Measurements from ENCODE around the gene NEDD9. TPM values are rescaled to one million over a fixed set of nuclear protein-coding genes. Genes with fewer than 3 reads are reported as not detected.
A peak's percentile ranks its signal among the peaks of the same experiment; 100 is the strongest.

Gene NEDD9
- polyA plus RNA-seq, 1 of the 3 experiments (the other 2 are of a cell fraction) = 7.4 TPM

DNA sequence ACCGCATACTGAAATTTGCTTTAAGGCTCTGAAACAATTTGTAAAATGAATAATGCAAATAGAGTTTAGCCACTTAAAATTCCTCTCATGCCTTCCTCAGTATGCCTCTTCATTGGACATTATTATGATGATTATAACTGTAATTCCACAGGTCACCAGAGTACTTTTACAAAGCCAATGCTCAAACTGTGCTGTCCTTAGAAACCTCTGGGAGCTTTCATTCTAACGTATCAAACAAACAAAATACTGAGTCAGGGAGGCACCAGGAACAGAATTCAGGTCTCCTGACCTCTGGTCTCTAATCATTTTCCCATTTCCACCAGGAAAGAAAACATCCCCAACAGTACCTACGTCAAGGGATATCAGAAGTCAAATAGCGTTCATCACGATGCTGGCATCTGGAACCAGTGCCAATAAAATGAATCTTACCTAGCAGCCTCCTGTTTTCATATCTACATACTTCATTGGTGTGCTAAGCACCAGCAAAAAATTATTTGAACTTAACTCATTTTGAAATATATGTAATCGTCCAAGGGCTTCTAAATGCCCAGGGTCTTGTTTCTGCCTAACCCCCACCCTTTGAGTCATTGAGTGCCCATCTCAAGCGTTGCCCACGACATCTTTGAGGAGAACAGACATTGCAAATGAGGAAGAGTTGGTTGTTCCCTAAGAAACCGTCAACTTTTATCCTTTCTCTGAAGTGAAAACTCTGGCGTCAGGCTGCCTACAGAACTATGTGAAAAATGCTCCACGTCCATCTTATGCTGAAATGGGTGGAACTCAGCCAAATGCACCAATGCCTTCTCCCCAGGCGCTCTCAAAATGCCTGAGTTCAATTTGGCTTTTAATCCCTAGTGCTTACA lies 37.9 kb downstream of the NEDD9 start (continued):
- TF ChIP-seq TCF12 (IDR thresholded peaks at IDR 0.05) = peak; percentile 5; the same call in 1 of the 2 replicates
- no peak for TF ChIP-seq JUND (IDR thresholded peaks at IDR 0.05)
- peak; percentile 24 for TF ChIP-seq NFIC (IDR thresholded peaks at IDR 0.05; ENCODE audit: borderline replicate concordance)

DNA sequence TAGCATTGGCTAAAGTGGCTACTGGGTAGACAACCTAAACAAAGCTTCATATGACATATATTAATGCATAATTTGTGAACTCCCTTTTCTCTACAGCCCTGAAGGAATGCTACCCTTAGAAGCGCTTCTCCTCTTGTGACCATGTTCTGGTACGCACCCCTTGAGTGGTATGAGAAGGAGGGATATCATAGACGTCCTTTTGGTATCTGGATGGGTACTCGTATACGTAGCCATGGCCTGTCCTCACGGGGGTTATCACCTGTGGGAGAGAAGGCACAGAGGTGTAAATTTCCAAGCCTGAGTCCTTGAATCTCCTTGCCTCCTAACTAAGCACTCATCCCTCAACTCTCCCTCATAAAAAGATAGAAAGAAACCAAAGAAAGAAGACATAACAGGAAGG lies 39.0 kb downstream of the NEDD9 start:
- Histone ChIP-seq H3K36me3 (replicated peaks in 1 of 2; ENCODE audit: control insufficient read depth in 1 of 2, insufficient read depth in 2 of 2, low read length in 1 of 2) (peaks cover 25 to 34% of the 10 kb centered on the region in 2 experiments), H3K4me3 (ENCODE audit: low read depth in 2 of 2, low read length in 1 of 2) (no peak overlapping the region), H2AFZ (ENCODE audit: low read depth) (no peak overlapping the region), H3K4me1 (ENCODE audit: control insufficient read depth in 1 of 2, insufficient read depth in 2 of 2, low read depth in 1 of 2, low read length in 1 of 2) (peaks cover 14 to 35% of the 10 kb centered on the region in 2 experiments; a peak in 3 of 4 replicates), H3K4me2 (no peak overlapping the region), H3F3A (replicated peaks; ENCODE audit: insufficient read depth) (peaks cover 32% of the 10 kb centered on the region), H3K9ac (no peak overlapping the region), H3K79me2 (ENCODE audit: insufficient read depth) (peaks cover 63% of the 10 kb centered on the region; the same call in 1 of the 2 replicates), H3K27me3 (ENCODE audit: insufficient read depth) (no peaks in the 10 kb centered on the region), H3K27ac (ENCODE audit: low read depth in 2 of 2, low read length in 1 of 2) (peak overlapping the region in 1 of 2 experiments; percentile 75; a peak in 1 of 4 replicates), H3K9me2 (no peaks in the 10 kb centered on the region), H3K9me3 (no peaks in the 10 kb centered on the region), H4K20me1 (ENCODE audit: insufficient read depth) (no peaks in the 10 kb centered on the region)
- ChIA-PET CTCF (interaction anchor here (2.1 kb wide), 1 partner anchor 303 kb away, joined by 7 read pairs; no protein-coding TSS in a partner anchor), POLR2A (no interaction called here)
- WGBS (ENCODE audit: low lambda C conversion rate) = 93% methylated on average over 6 of the region's 6 CpGs
- no peak for DNase-seq
- no peak for TF ChIP-seq JUND (IDR thresholded peaks at IDR 0.05)
- TF ChIP-seq, protein P1, sequence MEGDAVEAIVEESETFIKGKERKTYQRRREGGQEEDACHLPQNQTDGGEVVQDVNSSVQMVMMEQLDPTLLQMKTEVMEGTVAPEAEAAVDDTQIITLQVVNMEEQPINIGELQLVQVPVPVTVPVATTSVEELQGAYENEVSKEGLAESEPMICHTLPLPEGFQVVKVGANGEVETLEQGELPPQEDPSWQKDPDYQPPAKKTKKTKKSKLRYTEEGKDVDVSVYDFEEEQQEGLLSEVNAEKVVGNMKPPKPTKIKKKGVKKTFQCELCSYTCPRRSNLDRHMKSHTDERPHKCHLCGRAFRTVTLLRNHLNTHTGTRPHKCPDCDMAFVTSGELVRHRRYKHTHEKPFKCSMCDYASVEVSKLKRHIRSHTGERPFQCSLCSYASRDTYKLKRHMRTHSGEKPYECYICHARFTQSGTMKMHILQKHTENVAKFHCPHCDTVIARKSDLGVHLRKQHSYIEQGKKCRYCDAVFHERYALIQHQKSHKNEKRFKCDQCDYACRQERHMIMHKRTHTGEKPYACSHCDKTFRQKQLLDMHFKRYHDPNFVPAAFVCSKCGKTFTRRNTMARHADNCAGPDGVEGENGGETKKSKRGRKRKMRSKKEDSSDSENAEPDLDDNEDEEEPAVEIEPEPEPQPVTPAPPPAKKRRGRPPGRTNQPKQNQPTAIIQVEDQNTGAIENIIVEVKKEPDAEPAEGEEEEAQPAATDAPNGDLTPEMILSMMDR (IDR thresholded peaks at IDR 0.05) = no peak
- TF ChIP-seq, protein P2, sequence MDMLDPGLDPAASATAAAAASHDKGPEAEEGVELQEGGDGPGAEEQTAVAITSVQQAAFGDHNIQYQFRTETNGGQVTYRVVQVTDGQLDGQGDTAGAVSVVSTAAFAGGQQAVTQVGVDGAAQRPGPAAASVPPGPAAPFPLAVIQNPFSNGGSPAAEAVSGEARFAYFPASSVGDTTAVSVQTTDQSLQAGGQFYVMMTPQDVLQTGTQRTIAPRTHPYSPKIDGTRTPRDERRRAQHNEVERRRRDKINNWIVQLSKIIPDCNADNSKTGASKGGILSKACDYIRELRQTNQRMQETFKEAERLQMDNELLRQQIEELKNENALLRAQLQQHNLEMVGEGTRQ (IDR thresholded peaks at IDR 0.05; ENCODE audit: borderline replicate concordance, low read depth, low read length) = no peak
- TF ChIP-seq, protein P3, sequence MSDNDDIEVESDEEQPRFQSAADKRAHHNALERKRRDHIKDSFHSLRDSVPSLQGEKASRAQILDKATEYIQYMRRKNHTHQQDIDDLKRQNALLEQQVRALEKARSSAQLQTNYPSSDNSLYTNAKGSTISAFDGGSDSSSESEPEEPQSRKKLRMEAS (IDR thresholded peaks at IDR 0.05; ENCODE audit: low read depth) = no peak
- TF ChIP-seq FOXJ3 (CRISPR knock-in tag; IDR thresholded peaks at IDR 0.05) = no peak
- TF ChIP-seq, protein P4, sequence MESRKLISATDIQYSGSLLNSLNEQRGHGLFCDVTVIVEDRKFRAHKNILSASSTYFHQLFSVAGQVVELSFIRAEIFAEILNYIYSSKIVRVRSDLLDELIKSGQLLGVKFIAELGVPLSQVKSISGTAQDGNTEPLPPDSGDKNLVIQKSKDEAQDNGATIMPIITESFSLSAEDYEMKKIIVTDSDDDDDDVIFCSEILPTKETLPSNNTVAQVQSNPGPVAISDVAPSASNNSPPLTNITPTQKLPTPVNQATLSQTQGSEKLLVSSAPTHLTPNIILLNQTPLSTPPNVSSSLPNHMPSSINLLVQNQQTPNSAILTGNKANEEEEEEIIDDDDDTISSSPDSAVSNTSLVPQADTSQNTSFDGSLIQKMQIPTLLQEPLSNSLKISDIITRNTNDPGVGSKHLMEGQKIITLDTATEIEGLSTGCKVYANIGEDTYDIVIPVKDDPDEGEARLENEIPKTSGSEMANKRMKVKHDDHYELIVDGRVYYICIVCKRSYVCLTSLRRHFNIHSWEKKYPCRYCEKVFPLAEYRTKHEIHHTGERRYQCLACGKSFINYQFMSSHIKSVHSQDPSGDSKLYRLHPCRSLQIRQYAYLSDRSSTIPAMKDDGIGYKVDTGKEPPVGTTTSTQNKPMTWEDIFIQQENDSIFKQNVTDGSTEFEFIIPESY (IDR thresholded peaks at IDR 0.05; ENCODE audit: borderline replicate concordance, low read depth) = no peak
- TF ChIP-seq MEF2A (IDR thresholded peaks at IDR 0.05; ENCODE audit: borderline replicate concordance, low read depth) = no peak
- no peak for TF ChIP-seq NRF1 (IDR thresholded peaks at IDR 0.05; ENCODE audit: low read depth, low read length)
- no peak for TF ChIP-seq TEAD4 (IDR thresholded peaks at IDR 0.05; ENCODE audit: borderline replicate concordance, insufficient read depth)
- TF ChIP-seq POLR2AphosphoS5 (IDR thresholded peaks at IDR 0.05; ENCODE audit: low read depth, low read length) = no peak
- no peak for TF ChIP-seq FOXM1 (IDR thresholded peaks at IDR 0.05; ENCODE audit: low read depth)
- TF ChIP-seq FOSL2 (IDR thresholded peaks at IDR 0.05; ENCODE audit: borderline replicate concordance, low read depth) = no peak
- no peak for TF ChIP-seq GATA2 (CRISPR knock-in tag; IDR thresholded peaks at IDR 0.05)
- TF ChIP-seq YY1 (IDR thresholded peaks at IDR 0.05; ENCODE audit: low read depth) = no peak
